HG03064 (cell line): ENCODE data around the gene C3orf20.
"Not testable (repeated sequence)": the region's sequence is repeated elsewhere in the genome, so short reads cannot be mapped to it uniquely, and the experiment has no call there.

Experiments
- ATAC-seq: cut with Tn5 transposase; IDR thresholded peaks from one replicate; pipeline ENCODE4 v1.9.1; 2021; ENCODE audit warnings: low read depth; ENCODE audit not compliant: unreplicated experiment

Gene C3orf20

GRCh38 chr3:14647976-14648955, 26.7 kb upstream of the C3orf20 start:
- ATAC-seq, result no peak

- ATAC-seq, result no peak
Measured at GRCh38 chr3:14649466-14649865, 25.5 kb upstream of the C3orf20 start.

GRCh38 chr3:14650193-14650592, 24.7 kb upstream of the C3orf20 start:
- ATAC-seq, result no peak

- ATAC-seq, result peak; percentile 98
Measured at GRCh38 chr3:14651440-14652251, 23.3 kb upstream of the C3orf20 start, which contains the start of gene CCDC174. TSS of gene CCDC174 (plus strand) at chr3:14651762. CDS start at chr3:14651837, 75 bp downstream.

GRCh38 chr3:14652360-14652907, 22.5 kb upstream of the C3orf20 start:
- ATAC-seq, result not testable (repeated sequence)

GRCh38 chr3:14657579-14657978, 17.4 kb upstream of the C3orf20 start:
- ATAC-seq, result no peak

- ATAC-seq, result no peak
Measured at GRCh38 chr3:14658978-14659377, 16.0 kb upstream of the C3orf20 start.

- no peak for ATAC-seq
Measured at GRCh38 chr3:14660942-14661341, 14.0 kb upstream of the C3orf20 start.

GRCh38 chr3:14663396-14664135, 11.4 kb upstream of the C3orf20 start:
- ATAC-seq, result no peak

GRCh38 chr3:14664170-14664569, 10.8 kb upstream of the C3orf20 start:
- no peak for ATAC-seq

- ATAC-seq, result no peak
Measured at GRCh38 chr3:14672588-14672987, 2.4 kb upstream of the C3orf20 start.

GRCh38 chr3:14676881-14677280, 1.9 kb downstream of the C3orf20 start:
- ATAC-seq, result no peak

- no peak for ATAC-seq
Measured at GRCh38 chr3:14678015-14678503, 3.1 kb downstream of the C3orf20 start.

GRCh38 chr3:14680115-14680514, 5.2 kb downstream of the C3orf20 start:
- no peak for ATAC-seq

- ATAC-seq, result no peak
Measured at GRCh38 chr3:14680716-14681115, 5.8 kb downstream of the C3orf20 start.

GRCh38 chr3:14684447-14684846, 9.5 kb downstream of the C3orf20 start:
- ATAC-seq, result no peak

- no peak for ATAC-seq
Measured at GRCh38 chr3:14685179-14685578, 10.2 kb downstream of the C3orf20 start.

GRCh38 chr3:14687360-14687759, 12.4 kb downstream of the C3orf20 start:
- no peak for ATAC-seq

GRCh38 chr3:14688525-14688924, 13.6 kb downstream of the C3orf20 start:
- peak; percentile 48 for ATAC-seq
